Urothelium cell line (cell line): ENCODE data around the gene MGAT5B.

Experiments used
- DNase-seq: peaks from one replicate; pipeline ENCODE4 v3.0.0; 2011; ENCODE audit warnings: low spot score, mixed read lengths
- FAIRE-seq: peaks from 2 replicates; lab custom pipeline; 2011; peaks lifted over from hg19 to GRCh38; lab: Jason Lieb, UNC

Gene MGAT5B

GRCh38 chr17:76902476-76902875 is 34.3 kb downstream of the MGAT5B start:
- DNase-seq = no peak
- no peak for FAIRE-seq

- FAIRE-seq = no peak
- DNase-seq = no peak
Measured at GRCh38 chr17:76903631-76904030, 35.4 kb downstream of the MGAT5B start.

GRCh38 chr17:76904116-76904515 is 35.9 kb downstream of the MGAT5B start:
- FAIRE-seq (no peak), DNase-seq (no peak)

GRCh38 chr17:76905036-76905435 is 36.8 kb downstream of the MGAT5B start:
- FAIRE-seq (no peak), DNase-seq (no peak)

DNA sequence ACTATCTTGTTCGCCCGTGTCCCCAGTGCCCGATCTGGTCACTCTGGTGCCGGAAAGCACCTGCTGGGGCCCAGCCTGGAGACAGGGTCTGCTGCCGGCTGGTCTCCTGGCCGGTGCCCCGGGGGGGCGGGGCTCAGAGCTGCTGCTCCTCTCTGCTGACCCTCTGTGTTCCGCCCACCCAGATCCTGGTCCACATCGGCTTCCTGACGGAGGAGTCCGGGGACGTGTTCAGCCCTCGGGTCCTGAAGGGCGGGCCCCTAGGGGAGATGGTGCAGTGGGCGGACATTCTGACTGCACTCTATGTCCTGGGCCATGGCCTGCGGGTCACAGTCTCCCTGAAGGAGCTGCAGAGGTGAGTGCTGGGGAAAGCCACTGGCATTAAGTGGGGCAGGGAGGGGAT is 37.6 kb downstream of the MGAT5B start:
- DNase-seq (no peak), FAIRE-seq (no peak)

GRCh38 chr17:76906463-76906862 is 38.3 kb downstream of the MGAT5B start:
- FAIRE-seq = no peak
- DNase-seq = no peak

DNA sequence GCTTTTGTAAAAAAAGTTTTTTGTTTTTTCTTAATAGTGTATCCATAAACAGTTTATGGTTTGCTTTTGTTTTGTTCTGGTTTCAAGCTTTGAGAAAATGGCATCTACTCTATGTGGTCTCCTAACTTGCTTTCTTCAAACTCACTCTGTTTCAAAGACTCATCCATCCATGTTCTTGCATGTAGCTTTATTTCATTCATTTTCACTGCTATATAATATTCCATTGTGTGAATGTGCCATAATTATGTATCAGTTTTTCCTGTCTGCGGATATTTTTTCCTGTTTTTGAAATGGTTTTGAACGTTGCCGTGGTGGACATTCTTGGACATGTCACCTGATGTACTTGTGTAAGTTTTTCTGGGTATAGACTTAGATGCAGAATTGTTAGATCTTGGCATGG is 39.1 kb downstream of the MGAT5B start:
- FAIRE-seq (peak; percentile 52), DNase-seq (no peak)

DNA sequence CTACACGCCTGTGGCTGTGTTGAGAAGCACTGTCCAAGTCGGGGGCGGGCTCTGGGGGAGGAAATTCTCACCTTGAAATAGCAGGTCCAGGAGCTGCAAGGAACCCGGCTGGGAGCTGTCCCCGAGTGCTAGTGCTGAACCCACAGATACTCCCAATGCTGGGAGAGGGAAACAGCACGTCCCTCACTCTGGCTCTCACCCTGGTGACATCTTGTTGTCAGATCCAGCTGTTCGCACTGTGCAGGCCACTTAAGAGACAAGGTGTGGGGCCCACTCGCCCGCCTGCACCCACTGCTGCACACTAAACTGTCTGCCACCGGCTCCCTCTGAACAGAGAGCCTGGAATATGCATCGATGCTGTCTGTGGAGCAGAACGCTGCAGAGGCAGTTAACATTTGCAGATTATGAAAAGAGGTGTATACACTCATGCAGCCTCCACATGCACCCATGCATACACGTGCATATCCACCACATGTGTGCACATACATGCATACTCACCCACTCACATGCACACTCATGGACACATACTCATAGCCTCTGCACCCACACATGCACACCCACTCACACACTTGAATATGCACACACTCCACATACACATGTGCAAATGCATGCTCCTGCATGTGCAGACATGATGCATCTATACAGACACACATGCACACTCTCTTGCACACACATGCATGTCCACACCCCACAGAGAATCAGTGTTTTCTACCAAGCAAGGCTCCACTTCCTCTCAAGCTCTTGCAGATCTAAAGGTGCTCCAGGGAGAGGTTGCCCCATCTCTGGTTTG is 42.0 kb downstream of the MGAT5B start:
- FAIRE-seq = peak; percentile 95
- peak; percentile 68 for DNase-seq

DNA sequence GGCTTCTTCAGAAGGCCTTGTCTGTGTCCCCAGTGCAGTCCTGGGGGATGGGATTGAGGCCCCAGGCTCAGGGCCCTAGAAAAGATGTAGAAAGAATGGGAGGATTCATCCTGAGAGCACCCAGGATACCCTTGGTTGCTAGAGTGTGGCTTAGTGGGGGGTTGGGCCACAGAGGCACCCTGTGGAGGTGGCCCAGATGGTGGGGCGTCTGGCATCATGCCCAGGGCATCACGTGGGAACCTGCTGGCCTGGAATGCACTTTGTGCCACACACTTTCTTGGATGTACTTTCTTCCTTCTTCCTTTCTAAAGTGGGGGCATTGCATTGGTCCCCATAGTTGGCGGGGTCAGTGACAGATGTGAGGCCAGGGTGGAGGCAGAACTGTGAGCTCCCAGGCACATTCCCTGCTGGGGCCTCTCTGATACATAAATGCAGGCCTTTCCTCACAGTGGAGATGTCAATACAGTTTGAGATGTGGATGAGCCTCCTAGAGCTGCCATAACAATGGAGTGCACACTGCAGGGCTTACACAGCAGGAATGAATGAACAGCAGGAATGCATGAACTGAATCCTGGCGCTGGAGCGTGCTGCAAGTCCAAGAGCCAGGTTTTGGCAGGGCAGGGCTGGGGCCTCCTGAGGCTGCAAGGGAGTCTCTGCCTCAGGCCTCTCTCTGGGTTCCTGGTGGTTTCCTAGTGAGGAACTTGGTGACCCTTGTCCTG is 43.3 kb downstream of the MGAT5B start:
- DNase-seq (no peak), FAIRE-seq (no peak)

GRCh38 chr17:76912421-76913164 is 44.4 kb downstream of the MGAT5B start:
- FAIRE-seq (peak; percentile 52), DNase-seq (no peak)

DNA sequence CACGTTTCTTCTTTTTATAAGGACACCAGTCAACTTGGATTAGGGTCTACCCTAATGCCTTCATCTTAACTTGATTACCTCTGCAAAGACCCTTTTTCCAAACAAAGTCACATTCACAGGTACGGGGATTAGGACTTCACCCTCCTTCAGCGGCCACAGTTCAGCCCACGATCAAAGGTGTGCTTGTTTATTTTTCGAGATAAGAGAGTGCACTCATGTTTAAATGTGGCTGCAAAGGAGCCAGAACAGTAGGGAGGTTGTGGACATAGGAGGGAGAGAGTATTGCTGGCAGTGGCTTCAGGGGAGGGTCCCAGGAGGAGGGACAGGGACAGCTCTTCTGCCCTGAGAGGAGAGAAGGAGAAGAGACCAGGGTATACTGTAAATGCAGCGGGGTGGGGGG is 46.7 kb downstream of the MGAT5B start:
- no peak for FAIRE-seq

GRCh38 chr17:76915840-76916510 is 47.8 kb downstream of the MGAT5B start:
- FAIRE-seq (no peak), DNase-seq (no peak)

More for the DNA sequence above, 46.7 kb downstream of the MGAT5B start:
- no peak for DNase-seq

DNA sequence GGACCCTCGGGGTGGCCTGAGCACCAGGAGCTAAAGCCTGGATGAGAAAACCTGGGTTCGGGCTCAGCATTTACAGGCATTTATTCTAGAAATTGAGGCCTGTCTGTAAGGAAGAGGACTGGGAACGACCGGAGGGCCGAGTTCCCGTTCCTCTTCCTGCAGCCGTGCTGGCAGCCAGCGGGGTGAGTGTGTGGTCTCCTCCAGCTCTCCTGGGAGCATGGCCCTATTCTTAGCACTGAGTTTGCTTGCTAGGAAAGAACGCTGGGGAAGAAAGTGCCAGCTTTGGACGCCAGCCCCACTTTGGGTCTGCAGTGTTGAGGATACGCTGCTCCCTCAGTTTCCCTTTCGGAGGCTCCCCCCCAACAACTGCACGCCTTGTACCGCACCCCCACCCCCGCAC is 49.6 kb downstream of the MGAT5B start:
- FAIRE-seq (no peak), DNase-seq (no peak)

- no peak for DNase-seq
- FAIRE-seq = no peak
Measured at GRCh38 chr17:76918811-76919210, 50.6 kb downstream of the MGAT5B start.

GRCh38 chr17:76920364-76921139 is 52.3 kb downstream of the MGAT5B start:
- no peak for DNase-seq

DNA sequence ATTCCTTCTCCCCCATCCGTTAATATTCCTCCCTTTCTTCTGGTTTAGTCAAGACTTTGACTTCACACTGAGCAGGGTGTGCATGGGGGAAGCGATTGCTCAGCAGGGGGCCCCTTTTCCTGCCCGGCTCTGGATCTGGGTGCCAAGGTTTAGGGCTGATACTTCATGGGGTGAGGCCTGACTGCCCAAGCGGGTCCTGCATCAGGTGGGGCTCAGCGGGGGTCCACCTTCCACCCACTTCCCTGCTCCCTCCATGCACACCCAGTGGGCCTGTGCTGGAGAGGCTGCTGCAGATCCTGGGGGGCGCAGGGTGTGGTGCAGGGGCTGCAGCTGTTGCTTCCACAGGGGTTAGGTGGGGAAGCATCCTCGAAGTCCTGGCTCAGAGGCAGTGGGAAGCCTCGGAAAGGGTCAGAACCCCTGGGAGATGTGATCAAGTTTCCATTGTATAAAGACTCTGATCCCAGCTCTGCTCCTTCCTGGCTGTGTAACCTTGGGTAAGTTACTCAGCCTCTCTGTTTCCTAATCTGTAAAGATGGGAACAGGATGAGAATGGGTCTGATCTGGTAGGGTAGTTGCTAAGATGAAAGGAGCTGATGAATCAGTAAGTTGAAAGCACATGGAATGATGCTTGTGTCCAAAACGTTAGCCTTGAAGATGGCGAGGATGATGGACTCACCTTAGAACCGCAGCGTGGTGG is 53.3 kb downstream of the MGAT5B start:
- FAIRE-seq = no peak
- DNase-seq = no peak

More at GRCh38 chr17:76920364-76921139, 52.3 kb downstream of the MGAT5B start:
- no peak for FAIRE-seq

DNA sequence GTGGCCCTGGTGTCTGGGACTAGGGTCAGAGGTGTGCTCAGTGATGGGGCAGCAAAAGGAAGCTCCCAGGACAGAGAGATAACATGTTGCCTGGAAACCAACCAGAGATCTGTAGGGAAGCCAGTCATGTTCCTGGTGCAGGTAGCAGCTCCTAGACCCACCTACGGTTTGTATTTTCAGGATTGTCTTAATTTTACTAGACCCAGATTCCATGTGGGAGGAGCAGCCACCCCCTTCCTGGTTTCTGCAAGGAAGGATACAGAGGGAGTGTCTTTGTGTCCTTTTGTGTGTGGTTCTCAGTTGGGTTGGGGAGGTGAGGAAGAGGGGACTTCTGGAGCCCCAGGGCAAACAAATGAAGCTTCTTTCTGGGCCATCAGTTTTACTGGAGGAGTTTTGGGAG is 53.9 kb downstream of the MGAT5B start:
- FAIRE-seq (no peak), DNase-seq (no peak)

DNA sequence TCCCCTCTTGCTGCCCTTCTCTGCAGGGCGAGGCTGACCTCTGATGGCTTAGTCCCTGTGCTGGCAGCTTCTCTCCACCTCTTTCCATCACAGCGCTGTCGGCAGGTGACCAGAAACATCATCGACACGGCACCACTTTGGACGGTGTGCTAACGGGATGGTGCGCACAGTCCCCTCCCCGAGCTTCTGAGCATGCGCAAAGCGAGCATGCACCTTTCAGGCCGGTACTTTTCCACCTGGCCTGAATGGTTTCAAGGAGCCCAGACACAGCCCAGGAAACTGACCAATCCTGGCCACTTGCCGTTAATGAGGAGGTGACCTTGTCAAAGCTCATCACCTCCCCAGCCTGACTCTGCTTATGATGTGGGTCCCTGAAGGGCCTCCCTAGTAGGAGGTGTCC is 54.8 kb downstream of the MGAT5B start:
- no peak for FAIRE-seq
- no peak for DNase-seq

- DNase-seq (no peak), FAIRE-seq (no peak)
Measured at GRCh38 chr17:76923491-76923890, 55.3 kb downstream of the MGAT5B start.
